ENCODE data around the gene TDRD9.

Gene TDRD9

GRCh38 chr14:104081261-104081835 is 153.1 kb downstream of the TDRD9 start:
- DNase-seq, result no peak

- DNase-seq, result peak; percentile 51
Measured at GRCh38 chr14:104081951-104082464, 153.8 kb downstream of the TDRD9 start.

GRCh38 chr14:104082807-104083206 is 154.6 kb downstream of the TDRD9 start:
- no peak for DNase-seq

- peak; percentile 50 for DNase-seq
Measured at GRCh38 chr14:104084251-104085002, 156.2 kb downstream of the TDRD9 start.

- peak; percentile 73 for DNase-seq
Measured at GRCh38 chr14:104085032-104085888, 157.0 kb downstream of the TDRD9 start, which contains the start of gene ASPG. Gene ASPG (plus strand): TSS chr14:104085700. CDS start chr14:104085771, 71 bp downstream.

- DNase-seq, result no peak
Measured at GRCh38 chr14:104085889-104086201, 157.6 kb downstream of the TDRD9 start.

GRCh38 chr14:104086210-104086660 is 158.0 kb downstream of the TDRD9 start:
- peak; percentile 51 for DNase-seq

- peak; percentile 54 for DNase-seq
Measured at GRCh38 chr14:104086661-104087461, 158.6 kb downstream of the TDRD9 start.

- DNase-seq, result peak; percentile 48
Measured at GRCh38 chr14:104087505-104087904, 159.2 kb downstream of the TDRD9 start.

GRCh38 chr14:104087981-104088850 is 160.0 kb downstream of the TDRD9 start:
- DNase-seq, result peak; percentile 49

GRCh38 chr14:104090071-104090748 is 162.0 kb downstream of the TDRD9 start:
- DNase-seq, result peak; percentile 48

GRCh38 chr14:104091061-104091926 is 163.0 kb downstream of the TDRD9 start:
- no peak for DNase-seq

GRCh38 chr14:104091927-104092771 is 163.9 kb downstream of the TDRD9 start:
- no peak for DNase-seq

- DNase-seq, result no peak
Measured at GRCh38 chr14:104092931-104093365, 164.7 kb downstream of the TDRD9 start.

- no peak for DNase-seq
Measured at GRCh38 chr14:104093366-104094055, 165.3 kb downstream of the TDRD9 start.

- DNase-seq, result no peak
Measured at GRCh38 chr14:104094056-104094708, 165.9 kb downstream of the TDRD9 start.

GRCh38 chr14:104094709-104095425 is 166.6 kb downstream of the TDRD9 start:
- peak; percentile 89 for DNase-seq

All from islet precursor cell (in vitro differentiated cells).